H9 (cell line): ENCODE measurements around the gene SNRPD3. TPM values are rescaled to one million over a fixed set of nuclear protein-coding genes. Genes with fewer than 3 reads are reported as not detected.

Experiments used
- DNase-seq: peaks from one replicate; pipeline ENCODE4 v3.0.0-alpha.2; 2017
- H2AFZ ChIP-seq: one replicate; pipeline ENCODE4 v1.6.1; 2013; ENCODE audit warnings: mild to moderate bottlenecking, low read length, control low read depth, moderate library complexity
- H2AK5ac ChIP-seq: 2 replicates; pipeline ENCODE4 v1.6.1; 2013; ENCODE audit warnings: low read length, control low read depth, mixed read lengths; ENCODE audit not compliant: insufficient read length
- H2BK120ac ChIP-seq: one replicate; pipeline ENCODE4 v1.6.1; 2013; ENCODE audit warnings: low read depth, mild to moderate bottlenecking, low read length, control low read depth, inconsistent platforms; ENCODE audit not compliant: poor library complexity, severe bottlenecking
- H2BK12ac ChIP-seq: 2 replicates; pipeline ENCODE4 v1.6.1; 2013; ENCODE audit warnings: low read length, control low read depth, mixed read lengths, low read depth; ENCODE audit not compliant: insufficient read length
- H2BK15ac ChIP-seq: 2 replicates; pipeline ENCODE4 v1.6.1; 2013; ENCODE audit warnings: low read depth, low read length, control low read depth
- H2BK20ac ChIP-seq: one replicate; pipeline ENCODE4 v1.6.1; 2013; ENCODE audit warnings: low read depth, mild to moderate bottlenecking, low read length, control low read depth, inconsistent platforms; ENCODE audit not compliant: poor library complexity, severe bottlenecking
- H2BK5ac ChIP-seq: 2 replicates; pipeline ENCODE4 v1.6.1; 2013; ENCODE audit warnings: low read length, control low read depth, mixed read lengths; ENCODE audit not compliant: insufficient read length
- H3K14ac ChIP-seq: 2 replicates; pipeline ENCODE4 v1.6.1; 2013; ENCODE audit warnings: low read length, control low read depth; ENCODE audit not compliant: insufficient read depth
- H3K18ac ChIP-seq: 2 replicates; pipeline ENCODE4 v1.6.1; 2013; ENCODE audit warnings: low read depth, mild to moderate bottlenecking, mixed read lengths, low read length, control low read depth; ENCODE audit not compliant: insufficient read length
- H3K23ac ChIP-seq: 2 replicates; pipeline ENCODE4 v1.6.1; 2013; ENCODE audit warnings: low read length, control low read depth, mixed read lengths, low read depth; ENCODE audit not compliant: insufficient read length
- H3K23me2 ChIP-seq: 2 replicates; pipeline ENCODE4 v1.6.1; 2013; ENCODE audit warnings: low read depth, mild to moderate bottlenecking, mixed read lengths, low read length, control low read depth; ENCODE audit not compliant: insufficient read length, poor library complexity, severe bottlenecking
- H3K27ac ChIP-seq: 2 replicates; pipeline ENCODE4 v1.5.1; 2013; ENCODE audit warnings: low read length, control low read depth, mixed read lengths, low read depth; ENCODE audit not compliant: insufficient read length
- H3K27me3 ChIP-seq: 2 replicates; pipeline ENCODE4 v1.6.1; 2013; ENCODE audit warnings: low read length, control low read depth, inconsistent platforms; ENCODE audit not compliant: insufficient read depth
- H3K4ac ChIP-seq: 2 replicates; pipeline ENCODE4 v1.6.1; 2013; ENCODE audit warnings: low read depth, mild to moderate bottlenecking, control low read depth, inconsistent platforms, low read length, moderate library complexity
- H3K4me1 ChIP-seq: 2 replicates; pipeline ENCODE4 v1.6.1; 2013; ENCODE audit warnings: low read length, control low read depth, inconsistent platforms; ENCODE audit not compliant: insufficient read depth
- H3K4me2 ChIP-seq: 2 replicates; pipeline ENCODE4 v1.6.1; 2013; ENCODE audit warnings: low read length, control low read depth, mixed read lengths; ENCODE audit not compliant: insufficient read length, insufficient read depth
- H3K56ac ChIP-seq: 2 replicates; pipeline ENCODE4 v1.6.1; 2013; ENCODE audit warnings: low read depth, mild to moderate bottlenecking, mixed read lengths, low read length, control low read depth; ENCODE audit not compliant: insufficient read length
- H3K79me1 ChIP-seq: 2 replicates; pipeline ENCODE4 v1.6.1; 2013; ENCODE audit warnings: low read depth, mild to moderate bottlenecking, moderate library complexity, low read length, control low read depth, inconsistent platforms; ENCODE audit not compliant: insufficient read depth, poor library complexity, severe bottlenecking
- H3K79me2 ChIP-seq: 2 replicates; pipeline ENCODE4 v1.6.1; 2013; ENCODE audit warnings: low read length, control low read depth, inconsistent platforms; ENCODE audit not compliant: insufficient read depth
- H3K9ac ChIP-seq: 2 replicates; pipeline ENCODE4 v1.6.1; 2013; ENCODE audit warnings: low read length, control low read depth, mixed read lengths; ENCODE audit not compliant: insufficient read length; ENCODE audit errors: extremely low read depth
- H3K9me3 ChIP-seq: one replicate; pipeline ENCODE4 v1.6.1; 2013; ENCODE audit warnings: low read depth, low read length, inconsistent platforms; ENCODE audit not compliant: control insufficient read depth
- H3T11ph ChIP-seq: one replicate; pipeline ENCODE4 v1.6.1; 2013; ENCODE audit warnings: mild to moderate bottlenecking, low read length, control low read depth, inconsistent platforms
- H4K20me1 ChIP-seq: one replicate; pipeline ENCODE4 v1.6.1; 2013; ENCODE audit not compliant: control insufficient read depth, insufficient read length, insufficient read depth
- H4K5ac ChIP-seq: 2 replicates; pipeline ENCODE4 v1.6.1; 2013; ENCODE audit warnings: low read depth, mild to moderate bottlenecking, mixed read lengths, low read length, control low read depth; ENCODE audit not compliant: insufficient read length
- H4K8ac ChIP-seq: replicated peaks from 2 replicates; pipeline ENCODE4 v1.6.1; 2013; ENCODE audit warnings: low read length, control low read depth, mixed read lengths, low read depth; ENCODE audit not compliant: insufficient read length
- H4K91ac ChIP-seq: 2 replicates; pipeline ENCODE4 v1.6.1; 2013; ENCODE audit warnings: low read depth, mild to moderate bottlenecking, moderate library complexity, mixed read lengths, low read length, control low read depth; ENCODE audit not compliant: insufficient read length
- H3K27ac Mint-ChIP-seq, 3 experiments: 2 replicates in 2 of 3; 3 replicates in 1 of 3; pipeline ENCODE4 v1.8.0; 2020 to 2021; ENCODE audit warnings: mixed read lengths in 3 of 3, mild to moderate bottlenecking in 1 of 3, moderate library complexity in 1 of 3
- H3K27me3 Mint-ChIP-seq: 2 replicates; pipeline ENCODE4 v1.8.0; 2021; ENCODE audit warnings: low read depth, mild to moderate bottlenecking, moderate library complexity, mixed read lengths
- H3K36me3 Mint-ChIP-seq, 3 experiments: 2 replicates in 2 of 3; 3 replicates in 1 of 3; pipeline ENCODE4 v1.8.0; 2020 to 2021; ENCODE audit warnings: low read depth in 3 of 3, mixed read lengths in 3 of 3; ENCODE audit not compliant: insufficient read depth in 1 of 3
- H3K4me1 Mint-ChIP-seq, 2 experiments: 2 replicates each; pipeline ENCODE4 v1.8.0; 2020; ENCODE audit warnings: mixed read lengths in 2 of 2
- H3K4me3 Mint-ChIP-seq, 2 experiments: 2 replicates in 1 of 2; 3 replicates in 1 of 2; pipeline ENCODE4 v1.8.0; 2020 to 2021; ENCODE audit warnings: mild to moderate bottlenecking in 2 of 2, mixed read lengths in 2 of 2, moderate library complexity in 1 of 2
- H3K9me3 Mint-ChIP-seq, 2 experiments: 2 replicates in 1 of 2; 3 replicates in 1 of 2; pipeline ENCODE4 v1.8.0; 2020; ENCODE audit warnings: mild to moderate bottlenecking in 2 of 2, mixed read lengths in 2 of 2, moderate library complexity in 1 of 2
- CTCF ChIP-seq: fragments of 200-600 bp; sonication (generic); conservative IDR thresholded peaks from 3 replicates; pipeline ENCODE4 v1.8.0; 2021; ENCODE audit warnings: antibody characterized with exemption, mild to moderate bottlenecking
- WGBS: extraction: QIAGEN DNeasy Blood & Tissue Kit; methylation state at CpG from one replicate; pipeline ENCODE4 v1.1.7; 2013; ENCODE audit warnings: missing lambda C conversion rate, low lambda C conversion rate, mixed read lengths; ENCODE audit not compliant: insufficient read length; ENCODE audit errors: extremely low coverage; 5-methylcytosine and 5-hydroxymethylcytosine counted together
- total RNA-seq: library from RNA; stranded (reverse); gene quantifications from 2 replicates; pipeline ENCODE4 v1.2.1, GENCODE V29; 2021

Gene SNRPD3
- total RNA-seq, 1 experiment from 2014 or later, result 212 TPM

- WGBS, result no CpG with 5 or more reads among the region's 1 CpG
- Mint-ChIP-seq H3K4me1 (0 out of 4 replicates have a peak, but pooled peaks cover 0 to 2% of the 10 kb centered on the region in 2 experiments), H3K27ac (no peak overlapping the region), H3K9me3 (no peaks in the 10 kb centered on the region), H3K36me3 (peaks cover 9 to 19% (median 16%) of the 10 kb centered on the region in 3 experiments; a peak in 6 of 7 replicates), H3K4me3 (no peak overlapping the region), H3K27me3 (no peaks in the 10 kb centered on the region; the same call in 1 of the 2 replicates)
- H4K8ac ChIP-seq, result no peak overlapping the region
- H4K91ac ChIP-seq, result no peak overlapping the region
- H2BK15ac ChIP-seq, result no peak overlapping the region
- H3K4me1 ChIP-seq, result no peaks in the 10 kb centered on the region
- no peak overlapping the region for H2AFZ ChIP-seq
- H3K9ac ChIP-seq, result no peak overlapping the region
- no peak overlapping the region for H3K4ac ChIP-seq
- no peak overlapping the region for H2BK20ac ChIP-seq
- H3T11ph ChIP-seq, result no peak overlapping the region
- DNase-seq, result no peak
- no peak overlapping the region for H2BK120ac ChIP-seq
- TF ChIP-seq CTCF, result no peak
- H3K27me3 ChIP-seq, result no peaks in the 10 kb centered on the region
- H4K20me1 ChIP-seq, result no peaks in the 10 kb centered on the region
- H3K79me1 ChIP-seq, result no peaks in the 10 kb centered on the region
- H3K79me2 ChIP-seq, result no peaks in the 10 kb centered on the region
- H2AK5ac ChIP-seq, result no peak overlapping the region
- H3K9me3 ChIP-seq, result no peaks in the 10 kb centered on the region
- H3K23me2 ChIP-seq, result no peaks in the 10 kb centered on the region
- no peak overlapping the region for H3K14ac ChIP-seq
- H4K5ac ChIP-seq, result no peak overlapping the region
- no peak overlapping the region for H3K27ac ChIP-seq
- H3K4me2 ChIP-seq, result no peak overlapping the region
- H2BK12ac ChIP-seq, result no peak overlapping the region
- H3K23ac ChIP-seq, result no peak overlapping the region
- no peak overlapping the region for H2BK5ac ChIP-seq
- H3K56ac ChIP-seq, result no peak overlapping the region
- H3K18ac ChIP-seq, result no peak overlapping the region
Observed at GRCh38 chr22:24579258-24579601, 23.4 kb downstream of the SNRPD3 start.
